Fibroblast of villous mesenchyme (primary cell): Measurements from ENCODE around the gene RHBDF2. TPM values are rescaled to one million over a fixed set of nuclear protein-coding genes. Genes with fewer than 3 reads are reported as not detected.

Experiments used
- DNase-seq: peaks from one replicate; pipeline ENCODE4 v3.0.0-alpha.2; 2010; ENCODE audit warnings: low read depth
- H3K4me3 ChIP-seq: 2 replicates; pipeline ENCODE4 v1.5.1; 2011; ENCODE audit warnings: low read depth, mild to moderate bottlenecking, low read length
- CTCF ChIP-seq: IDR thresholded peaks from 2 replicates; pipeline ENCODE4 v1.5.1; 2012; ENCODE audit warnings: low read depth, mild to moderate bottlenecking, low read length; ENCODE audit not compliant: insufficient read depth
- total RNA-seq: library from RNA; depleted of rRNA; stranded (reverse); fragments of >200 nt; gene quantifications from 2 replicates; pipeline ENCODE4 v1.2.3, GENCODE V29; 2012

Gene RHBDF2
- total RNA-seq, 1 donor = 13.4 TPM

- no peak for DNase-seq
- no peak overlapping the region for H3K4me3 ChIP-seq
- no peak for TF ChIP-seq CTCF
Observed at GRCh38 chr17:76480632-76481031, 20.6 kb downstream of the RHBDF2 start.

GRCh38 chr17:76479515-76480060 is 21.6 kb downstream of the RHBDF2 start:
- no peak for DNase-seq
- no peak for TF ChIP-seq CTCF
- no peak overlapping the region for H3K4me3 ChIP-seq

- no peak for DNase-seq
- TF ChIP-seq CTCF = no peak
- H3K4me3 ChIP-seq = no peak overlapping the region
Observed at GRCh38 chr17:76478730-76479514, 22.3 kb downstream of the RHBDF2 start.

GRCh38 chr17:76478097-76478496 is 23.1 kb downstream of the RHBDF2 start:
- no peak for DNase-seq
- TF ChIP-seq CTCF = no peak
- H3K4me3 ChIP-seq = no peak overlapping the region

- no peak overlapping the region for H3K4me3 ChIP-seq
- no peak for TF ChIP-seq CTCF
- no peak for DNase-seq
Observed at GRCh38 chr17:76477576-76477975, 23.6 kb downstream of the RHBDF2 start.

GRCh38 chr17:76476736-76477135 is 24.5 kb downstream of the RHBDF2 start:
- no peak for TF ChIP-seq CTCF
- DNase-seq = no peak
- H3K4me3 ChIP-seq = no peak overlapping the region
